Liver (tissue), 3 donors: ENCODE measurements around the gene ATG5.

ENCODE experiments used
- EGR1 ChIP-seq, 2 donors: IDR thresholded peaks; 2 replicates each; pipeline ENCODE4 v1.6.1; 2016 to 2018; ENCODE audit warnings: antibody characterized with exemption in 2 of 2, low read depth in 2 of 2
- HNF4G ChIP-seq: IDR thresholded peaks from 2 replicates; pipeline ENCODE4 v1.6.1; 2016; ENCODE audit warnings: antibody characterized with exemption
- NR2F2 ChIP-seq: IDR thresholded peaks from 2 replicates; pipeline ENCODE4 v1.6.1; 2016; ENCODE audit warnings: antibody characterized with exemption
- RAD21 ChIP-seq, 2 donors: IDR thresholded peaks; 2 replicates each; pipeline ENCODE4 v1.6.1; 2016; ENCODE audit warnings: antibody characterized with exemption in 2 of 2, mild to moderate bottlenecking in 2 of 2
- SP1 ChIP-seq: IDR thresholded peaks from 2 replicates; pipeline ENCODE4 v1.6.1; 2018; ENCODE audit warnings: antibody characterized with exemption, mild to moderate bottlenecking
- TF ChIP-seq, protein P1 (sequence below): fragments of 150-350 bp; IDR thresholded peaks from 2 replicates; pipeline ENCODE4 v1.5.1; 2017; ENCODE audit warnings: improper control_type of control experiment, low read depth, low read length; ENCODE audit not compliant: missing input control
- TF ChIP-seq, protein P2 (sequence below): IDR thresholded peaks from 2 replicates; pipeline ENCODE4 v1.6.1; 2016; ENCODE audit warnings: antibody characterized with exemption
- TF ChIP-seq, protein P3 (sequence below): IDR thresholded peaks from 2 replicates; pipeline ENCODE4 v1.6.1; 2016; ENCODE audit warnings: antibody characterized with exemption, mild to moderate bottlenecking
- donor health status: healthy.
- donor health status: healthy.

DNA sequence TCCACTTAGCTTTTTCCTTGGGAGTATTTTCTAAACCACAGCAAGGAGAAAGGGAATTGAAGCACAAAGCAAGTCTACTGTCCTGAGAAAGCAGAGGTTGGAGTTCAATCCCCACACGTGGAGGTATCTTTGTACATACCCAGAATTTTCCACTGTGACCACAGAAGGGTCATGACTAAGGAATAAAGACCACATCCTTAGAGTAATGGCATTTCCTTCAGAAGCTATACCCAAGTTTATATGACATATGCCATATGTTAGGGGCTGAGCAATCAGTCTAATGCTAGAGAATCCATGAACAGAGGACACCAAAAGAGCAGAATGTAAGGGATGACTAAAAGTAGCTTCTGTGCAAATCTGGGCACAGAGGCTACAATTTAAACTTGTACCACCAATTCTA is 46.4 kb downstream of the ATG5 start:
- TF ChIP-seq NR2F2 (no peak), EGR1 (IDR thresholded peaks at IDR 0.05; ENCODE audit: low read depth in 2 of 2) (no peak), SP1 (no peak), RAD21 (IDR thresholded peaks at IDR 0.05) (no peak), HNF4G (no peak)
- TF ChIP-seq, protein P1, sequence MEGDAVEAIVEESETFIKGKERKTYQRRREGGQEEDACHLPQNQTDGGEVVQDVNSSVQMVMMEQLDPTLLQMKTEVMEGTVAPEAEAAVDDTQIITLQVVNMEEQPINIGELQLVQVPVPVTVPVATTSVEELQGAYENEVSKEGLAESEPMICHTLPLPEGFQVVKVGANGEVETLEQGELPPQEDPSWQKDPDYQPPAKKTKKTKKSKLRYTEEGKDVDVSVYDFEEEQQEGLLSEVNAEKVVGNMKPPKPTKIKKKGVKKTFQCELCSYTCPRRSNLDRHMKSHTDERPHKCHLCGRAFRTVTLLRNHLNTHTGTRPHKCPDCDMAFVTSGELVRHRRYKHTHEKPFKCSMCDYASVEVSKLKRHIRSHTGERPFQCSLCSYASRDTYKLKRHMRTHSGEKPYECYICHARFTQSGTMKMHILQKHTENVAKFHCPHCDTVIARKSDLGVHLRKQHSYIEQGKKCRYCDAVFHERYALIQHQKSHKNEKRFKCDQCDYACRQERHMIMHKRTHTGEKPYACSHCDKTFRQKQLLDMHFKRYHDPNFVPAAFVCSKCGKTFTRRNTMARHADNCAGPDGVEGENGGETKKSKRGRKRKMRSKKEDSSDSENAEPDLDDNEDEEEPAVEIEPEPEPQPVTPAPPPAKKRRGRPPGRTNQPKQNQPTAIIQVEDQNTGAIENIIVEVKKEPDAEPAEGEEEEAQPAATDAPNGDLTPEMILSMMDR = no peak
- TF ChIP-seq, protein P2, sequence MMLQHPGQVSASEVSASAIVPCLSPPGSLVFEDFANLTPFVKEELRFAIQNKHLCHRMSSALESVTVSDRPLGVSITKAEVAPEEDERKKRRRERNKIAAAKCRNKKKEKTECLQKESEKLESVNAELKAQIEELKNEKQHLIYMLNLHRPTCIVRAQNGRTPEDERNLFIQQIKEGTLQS = no peak
- TF ChIP-seq, protein P3, sequence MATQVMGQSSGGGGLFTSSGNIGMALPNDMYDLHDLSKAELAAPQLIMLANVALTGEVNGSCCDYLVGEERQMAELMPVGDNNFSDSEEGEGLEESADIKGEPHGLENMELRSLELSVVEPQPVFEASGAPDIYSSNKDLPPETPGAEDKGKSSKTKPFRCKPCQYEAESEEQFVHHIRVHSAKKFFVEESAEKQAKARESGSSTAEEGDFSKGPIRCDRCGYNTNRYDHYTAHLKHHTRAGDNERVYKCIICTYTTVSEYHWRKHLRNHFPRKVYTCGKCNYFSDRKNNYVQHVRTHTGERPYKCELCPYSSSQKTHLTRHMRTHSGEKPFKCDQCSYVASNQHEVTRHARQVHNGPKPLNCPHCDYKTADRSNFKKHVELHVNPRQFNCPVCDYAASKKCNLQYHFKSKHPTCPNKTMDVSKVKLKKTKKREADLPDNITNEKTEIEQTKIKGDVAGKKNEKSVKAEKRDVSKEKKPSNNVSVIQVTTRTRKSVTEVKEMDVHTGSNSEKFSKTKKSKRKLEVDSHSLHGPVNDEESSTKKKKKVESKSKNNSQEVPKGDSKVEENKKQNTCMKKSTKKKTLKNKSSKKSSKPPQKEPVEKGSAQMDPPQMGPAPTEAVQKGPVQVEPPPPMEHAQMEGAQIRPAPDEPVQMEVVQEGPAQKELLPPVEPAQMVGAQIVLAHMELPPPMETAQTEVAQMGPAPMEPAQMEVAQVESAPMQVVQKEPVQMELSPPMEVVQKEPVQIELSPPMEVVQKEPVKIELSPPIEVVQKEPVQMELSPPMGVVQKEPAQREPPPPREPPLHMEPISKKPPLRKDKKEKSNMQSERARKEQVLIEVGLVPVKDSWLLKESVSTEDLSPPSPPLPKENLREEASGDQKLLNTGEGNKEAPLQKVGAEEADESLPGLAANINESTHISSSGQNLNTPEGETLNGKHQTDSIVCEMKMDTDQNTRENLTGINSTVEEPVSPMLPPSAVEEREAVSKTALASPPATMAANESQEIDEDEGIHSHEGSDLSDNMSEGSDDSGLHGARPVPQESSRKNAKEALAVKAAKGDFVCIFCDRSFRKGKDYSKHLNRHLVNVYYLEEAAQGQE = no peak
